Stimulated activated CD8-positive, alpha-beta memory T cell treated with anti-CD3 and anti-CD28 coated beads, Interleukin-15, amount 100 ng/mL, for 48 hours (primary cell): ENCODE measurements around the gene PPP4C.

Source experiments
- DNase-seq, 2 donors: peaks; one replicate each; pipeline ENCODE4 v3.0.0-alpha.2; 2020; ENCODE audit warnings: low read depth in 2 of 2

Gene PPP4C

GRCh38 chr16:30079480-30079879 is 3.7 kb downstream of the PPP4C start:
- no peak for DNase-seq

DNA sequence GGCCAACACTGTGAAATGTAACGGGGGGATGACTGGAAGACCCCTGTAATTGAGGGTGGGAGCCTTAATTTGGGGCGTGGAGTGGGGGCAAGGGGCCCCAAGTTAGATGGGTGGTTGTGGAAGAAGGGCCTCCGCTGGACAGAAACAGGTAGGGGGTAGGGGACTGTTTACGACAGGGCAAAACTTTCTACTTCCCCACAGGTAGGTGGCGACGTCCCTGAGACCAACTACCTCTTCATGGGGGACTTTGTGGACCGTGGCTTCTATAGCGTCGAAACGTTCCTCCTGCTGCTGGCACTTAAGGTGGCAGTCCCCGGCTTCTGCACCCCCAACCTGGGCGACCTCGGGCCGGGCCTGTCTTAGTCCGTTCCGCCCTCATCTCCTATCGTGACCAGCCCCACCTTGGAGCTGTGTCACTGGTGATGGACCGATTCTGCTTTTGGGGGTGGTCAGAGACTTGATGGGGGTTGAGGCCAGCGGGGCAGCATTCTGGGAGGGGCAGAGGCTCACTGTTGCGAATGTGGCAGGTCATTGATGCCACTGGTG is 6.8 kb downstream of the PPP4C start:
- DNase-seq = no peak

- no peak for DNase-seq
These were observed 7.6 kb downstream of the PPP4C start for GRCh38 chr16:30083216-30084055.

DNA sequence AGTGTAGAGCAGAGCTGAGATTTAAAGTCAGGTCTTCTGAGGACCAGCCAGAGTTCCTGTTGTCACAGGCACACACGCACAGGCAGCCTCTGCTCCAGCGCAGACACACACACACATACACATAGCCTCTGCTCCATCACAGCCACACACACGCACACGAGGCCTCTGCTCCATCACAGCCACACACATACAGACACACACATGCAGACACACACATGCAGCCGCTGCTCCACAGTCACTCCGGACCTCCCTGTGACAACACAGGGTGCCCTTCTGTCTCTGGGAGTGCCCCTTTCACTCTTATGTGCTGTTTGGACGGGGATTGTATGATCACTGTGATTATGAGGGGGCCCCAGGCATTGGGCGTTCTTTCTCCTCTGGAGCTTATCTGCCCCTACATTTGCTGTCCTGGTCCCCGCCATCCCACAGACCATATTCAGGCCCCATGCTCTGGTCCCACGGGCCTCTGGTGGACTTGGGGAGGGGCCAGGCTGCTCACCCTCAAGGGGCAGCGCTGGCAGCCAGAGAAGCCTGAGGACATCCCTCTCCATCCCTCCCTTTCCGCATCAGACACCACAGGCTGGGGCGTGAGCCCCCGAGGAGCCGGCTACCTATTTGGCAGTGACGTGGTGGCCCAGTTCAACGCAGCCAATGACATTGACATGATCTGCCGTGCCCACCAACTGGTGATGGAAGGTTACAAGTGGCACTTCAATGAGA is 8.5 kb downstream of the PPP4C start:
- no peak for DNase-seq

GRCh38 chr16:30084816-30085159 is 9.0 kb downstream of the PPP4C start:
- DNase-seq = no peak

- no peak for DNase-seq
These were observed 9.5 kb downstream of the PPP4C start for GRCh38 chr16:30085247-30085646.

GRCh38 chr16:30085820-30086219 is 10.0 kb downstream of the PPP4C start:
- DNase-seq = no peak

DNA sequence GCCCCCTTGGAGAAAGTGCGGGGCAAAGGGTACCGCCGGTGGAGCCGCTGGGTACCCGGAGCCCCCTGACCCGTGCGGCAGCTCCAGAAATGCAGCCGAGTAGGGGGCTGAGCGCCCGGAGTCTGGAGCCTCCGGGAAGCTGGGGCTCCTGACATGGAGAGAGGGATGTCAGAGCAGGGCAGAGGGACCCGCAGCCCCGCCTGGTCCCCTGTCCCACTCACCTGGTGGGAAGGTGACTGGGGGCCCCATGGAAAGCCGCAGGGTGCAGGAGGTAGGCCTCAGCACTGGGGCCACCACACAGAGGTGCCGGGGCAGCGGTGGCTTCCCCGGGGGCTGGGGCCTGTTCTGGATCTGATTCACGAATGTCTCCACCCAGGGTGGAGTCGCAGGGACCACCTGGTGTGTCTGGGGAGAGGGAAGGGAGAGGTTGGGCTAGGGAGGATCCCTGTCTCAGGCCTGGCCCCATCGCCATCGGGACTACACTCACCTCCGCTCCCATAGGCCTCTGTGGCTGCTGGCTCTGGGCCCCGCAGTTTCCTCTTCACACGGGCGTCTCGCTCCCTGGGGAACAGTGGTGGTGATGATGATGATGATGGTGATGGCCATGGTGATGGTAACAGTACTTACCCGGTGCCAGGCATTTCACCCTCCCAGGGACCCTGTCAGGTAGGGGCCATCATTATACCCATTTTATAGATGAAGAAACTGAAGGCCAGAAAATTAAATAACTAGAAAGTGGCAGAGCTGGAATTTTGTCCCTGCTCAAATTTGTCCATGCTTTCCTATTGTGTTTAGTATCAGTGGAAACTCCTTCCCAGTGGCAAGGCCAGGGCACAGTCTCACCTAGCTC is 10.7 kb downstream of the PPP4C start:
- no peak for DNase-seq

GRCh38 chr16:30087181-30087898 is 11.5 kb downstream of the PPP4C start:
- DNase-seq = no peak

DNA sequence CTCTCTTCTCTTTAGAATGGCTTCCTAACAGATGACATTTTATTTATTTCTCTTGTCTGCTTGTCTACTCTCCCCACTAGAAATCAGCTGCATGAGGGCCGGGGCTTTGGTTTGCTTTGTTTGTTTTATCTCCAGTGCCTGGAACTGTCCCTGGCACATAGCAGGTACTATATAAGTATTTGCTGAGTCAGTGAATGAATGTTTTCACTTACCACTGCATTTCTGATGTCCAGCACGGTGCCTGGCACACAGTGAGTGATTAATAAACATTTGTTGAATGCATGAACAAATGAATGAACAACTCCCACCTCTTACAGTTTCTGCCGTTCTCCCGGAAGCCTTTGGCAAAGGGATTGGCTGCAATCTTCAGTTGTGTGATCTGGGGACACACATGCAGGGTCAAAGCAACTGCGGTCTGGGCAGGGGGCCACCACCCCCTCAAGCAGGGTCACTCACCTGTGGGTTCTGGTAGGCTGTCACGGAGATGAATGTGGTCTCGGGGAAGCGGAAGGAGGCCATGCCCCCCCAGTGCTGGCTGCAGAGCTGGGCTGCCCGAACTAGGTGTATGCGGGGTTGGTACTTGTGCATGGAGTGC is 12.5 kb downstream of the PPP4C start:
- DNase-seq = no peak

GRCh38 chr16:30088832-30089624 is 13.2 kb downstream of the PPP4C start:
- no peak for DNase-seq

DNA sequence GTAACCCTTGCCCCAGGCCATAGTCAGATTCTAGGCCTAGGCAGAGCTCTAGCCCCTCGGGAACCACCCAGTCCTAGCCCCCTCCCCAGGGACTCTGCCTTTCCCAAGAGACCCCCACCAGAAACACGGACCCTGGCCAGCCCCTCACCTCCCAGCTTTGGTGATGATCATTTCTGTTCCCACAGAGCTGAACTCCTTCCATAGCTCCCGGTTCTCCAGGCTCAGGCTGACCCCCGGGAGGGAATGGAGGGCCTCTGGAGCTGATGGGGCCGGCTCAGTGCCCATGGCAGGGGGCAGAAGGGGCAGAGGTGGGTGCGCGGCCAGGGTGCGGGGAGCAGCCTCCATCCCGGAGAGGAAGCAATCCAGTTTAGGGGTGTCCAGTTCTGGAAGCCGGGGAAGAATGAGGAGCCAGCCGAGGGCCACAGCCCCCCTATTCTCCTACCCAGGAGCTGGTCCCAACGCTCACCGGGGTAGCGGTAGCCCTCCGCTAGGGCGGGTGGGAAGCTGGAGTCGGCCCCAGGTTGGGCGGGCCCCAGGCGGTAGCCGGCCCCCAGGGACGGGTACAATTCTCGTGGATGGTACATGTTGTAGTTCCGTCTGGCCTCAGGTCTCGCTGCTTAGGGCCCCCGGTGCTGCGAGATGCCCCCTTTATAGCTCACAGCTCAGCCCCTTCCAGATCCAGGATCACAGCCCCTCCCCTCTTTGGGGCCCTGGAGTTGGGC is 15.0 kb downstream of the PPP4C start:
- DNase-seq = no peak

DNA sequence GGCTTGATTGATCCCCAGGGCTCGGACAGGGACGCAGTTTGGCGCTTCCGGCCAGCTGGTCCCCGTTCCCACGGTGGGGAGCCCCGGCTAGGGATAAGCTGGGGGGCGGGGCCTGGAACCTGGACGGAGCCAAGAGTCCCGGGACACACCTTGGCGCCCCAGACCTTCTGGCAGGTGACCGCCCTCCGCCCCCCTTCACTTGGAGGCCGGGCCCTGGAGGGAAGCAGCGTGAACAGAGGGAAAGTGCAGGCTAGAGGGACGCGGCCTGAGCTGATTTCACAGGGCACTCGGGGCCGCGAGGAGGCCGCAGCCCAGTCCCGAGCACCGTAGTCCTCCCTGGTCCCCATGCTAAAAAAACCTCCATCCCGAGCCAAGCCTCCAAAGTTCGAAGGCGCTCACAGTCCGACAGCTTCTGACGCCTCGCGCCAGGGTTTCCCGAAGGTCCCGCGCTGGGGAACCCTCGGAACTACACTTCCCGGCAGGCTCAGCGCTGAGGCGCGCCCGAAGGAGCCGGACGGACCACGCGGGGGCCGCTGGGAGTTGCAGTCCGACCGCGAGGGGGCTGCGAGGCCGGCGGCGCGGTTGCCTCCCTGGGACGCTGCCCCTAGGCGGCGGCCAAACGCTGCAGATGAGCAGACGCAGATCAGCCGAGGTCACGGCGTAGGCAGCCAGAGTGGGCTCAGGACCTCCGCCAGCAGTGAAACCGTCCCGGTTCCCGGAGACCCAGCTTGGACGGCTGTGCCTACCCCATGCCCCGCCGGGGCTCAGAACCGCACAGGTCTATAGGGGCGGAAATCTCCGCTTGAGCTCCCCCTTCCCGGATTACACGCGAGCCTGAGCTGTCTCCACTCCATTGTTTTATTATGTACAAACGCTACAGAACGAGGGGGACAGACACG is 15.9 kb downstream of the PPP4C start, which contains the start of gene TBX6:
Gene TBX6, minus strand, starts transcription at position 451 of the 899 bp plus-strand sequence. CDS start 731 bp downstream, outside the sequence.
- DNase-seq = peak; percentile 91 to 96

- DNase-seq = peak; percentile 68 to 71
These were observed 16.7 kb downstream of the PPP4C start for GRCh38 chr16:30092373-30093010.

- DNase-seq = no peak
These were observed 18.9 kb downstream of the PPP4C start for GRCh38 chr16:30094541-30095165.

DNA sequence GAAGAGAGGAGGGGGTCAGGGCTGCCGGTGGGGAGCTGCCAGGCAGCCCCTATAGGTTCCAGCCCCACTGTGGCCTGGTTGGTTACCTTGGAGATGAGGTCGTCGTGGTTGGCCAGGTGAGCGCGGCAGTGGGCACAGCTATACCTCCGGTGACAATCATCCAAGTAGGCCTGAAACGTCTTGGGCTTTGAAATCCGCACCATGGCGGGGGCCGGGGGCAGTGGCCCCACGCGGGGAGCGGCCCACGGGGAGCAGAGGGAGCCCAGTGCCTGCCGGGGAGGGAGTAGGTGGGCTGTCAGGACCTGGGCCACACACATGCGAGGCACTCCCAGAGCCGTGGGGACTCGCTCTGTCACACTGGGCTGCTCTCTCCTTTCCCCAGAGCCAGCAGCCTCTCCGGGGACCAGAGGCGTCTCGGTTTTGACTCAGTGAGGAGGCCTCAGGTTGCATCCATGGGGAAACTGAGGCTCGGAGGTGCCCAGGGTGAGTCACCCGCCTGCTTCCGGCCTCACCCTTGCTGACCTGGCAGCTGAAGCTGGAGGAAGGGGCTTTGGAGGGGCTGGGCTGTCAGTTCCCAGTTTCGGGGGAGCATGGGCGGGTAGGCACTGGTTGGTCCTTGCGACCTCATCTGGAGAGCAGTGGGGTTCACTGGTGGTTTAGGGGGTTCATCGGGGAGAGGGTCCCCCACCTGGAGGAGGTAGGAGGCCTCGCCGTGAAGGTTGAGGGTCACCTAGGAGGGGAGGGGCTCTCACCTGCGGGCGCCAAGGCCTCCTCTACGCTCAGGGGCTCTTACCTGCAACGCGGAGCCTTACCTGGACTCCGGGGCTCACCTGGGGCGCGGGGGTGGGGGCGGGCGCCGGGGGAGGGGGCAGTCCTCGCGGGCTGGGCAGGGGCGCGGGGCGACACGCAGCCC is 19.6 kb downstream of the PPP4C start:
- no peak for DNase-seq
